WTC11 (cell line): ENCODE data around the gene PRKN.

Experiments used
- ATF2 ChIP-seq: sonication (generic); formaldehyde crosslinking; IDR thresholded peaks from 2 replicates; pipeline ENCODE4 v1.8.1; 2022; ENCODE audit warnings: low read depth, missing genetic modification reagents, borderline replicate concordance
- CTCF ChIP-seq: fragments of 200-600 bp; IDR thresholded peaks from 2 replicates; pipeline ENCODE4 v1.8.0; 2022; ENCODE audit warnings: antibody characterized with exemption
- SP1 ChIP-seq: sonication (generic); formaldehyde crosslinking; conservative IDR thresholded peaks from 2 replicates; pipeline ENCODE4 v1.8.1; 2022; ENCODE audit warnings: missing genetic modification reagents
- TF ChIP-seq, protein P1 (sequence below): sonication (generic); formaldehyde crosslinking; IDR thresholded peaks from 2 replicates; pipeline ENCODE4 v1.8.0; 2022; ENCODE audit warnings: mild to moderate bottlenecking, missing genetic modification reagents

- TF ChIP-seq ATF2 (CRISPR knock-in tag) (no peak), CTCF (no peak), SP1 (CRISPR knock-in tag) (no peak)
- TF ChIP-seq, protein P1, sequence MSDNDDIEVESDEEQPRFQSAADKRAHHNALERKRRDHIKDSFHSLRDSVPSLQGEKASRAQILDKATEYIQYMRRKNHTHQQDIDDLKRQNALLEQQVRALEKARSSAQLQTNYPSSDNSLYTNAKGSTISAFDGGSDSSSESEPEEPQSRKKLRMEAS (CRISPR knock-in tag): no peak
These were observed 1040.9 kb downstream of the PRKN start for GRCh38 chr6:161686655-161687054.
